Endometrial microvascular endothelial cells (primary cell): ENCODE measurements around the gene UBE2I. TPM values are rescaled to one million over a fixed set of nuclear protein-coding genes. Genes with fewer than 3 reads are reported as not detected.

Experiments used
- in situ Hi-C: cut with HindIII; loops from 2 replicates; pipeline ENCODE4 v1.10.0; 2017; ENCODE audit warnings: low sequenced_read_pairs, low pct_unique_long_range_greater_than_20kb; ENCODE audit errors: inconsistent ontology term
- total RNA-seq: library from RNA; depleted of rRNA; stranded (reverse); fragments of >200 nt; gene quantifications from one replicate; pipeline ENCODE4 v1.2.3, GENCODE V29; 2015; ENCODE audit errors: inconsistent ontology term

The UBE2I gene
- total RNA-seq, 1 donor from 2014 or later = 62.4 TPM

- in situ Hi-C loops = no loop called here
Observed at GRCh38 chr16:1275791-1276579, 33.5 kb upstream of the UBE2I start.

- in situ Hi-C loops = no loop called here
Observed at GRCh38 chr16:1276580-1276878, 32.9 kb upstream of the UBE2I start.

GRCh38 chr16:1277151-1277598, 32.3 kb upstream of the UBE2I start:
- in situ Hi-C loops = no loop called here

- in situ Hi-C loops = no loop called here
Observed at GRCh38 chr16:1277617-1278282, 31.7 kb upstream of the UBE2I start.

GRCh38 chr16:1278477-1278876, 31.0 kb upstream of the UBE2I start:
- in situ Hi-C loops = no loop called here

- in situ Hi-C loops = no loop called here
Observed at GRCh38 chr16:1279081-1279944, 30.1 kb upstream of the UBE2I start.

- in situ Hi-C loops = no loop called here
Observed at GRCh38 chr16:1279945-1280589, 29.4 kb upstream of the UBE2I start.

GRCh38 chr16:1280783-1281182, 28.7 kb upstream of the UBE2I start:
- in situ Hi-C loops = no loop called here

GRCh38 chr16:1281517-1281916, 27.9 kb upstream of the UBE2I start:
- in situ Hi-C loops = no loop called here

GRCh38 chr16:1282324-1282973, 27.0 kb upstream of the UBE2I start:
- in situ Hi-C loops = no loop called here

GRCh38 chr16:1283296-1283695, 26.1 kb upstream of the UBE2I start:
- in situ Hi-C loops = no loop called here

- in situ Hi-C loops = no loop called here
Observed at GRCh38 chr16:1283996-1284616, 25.3 kb upstream of the UBE2I start.

- in situ Hi-C loops = no loop called here
Observed at GRCh38 chr16:1285669-1286512, 23.5 kb upstream of the UBE2I start.

GRCh38 chr16:1286513-1287094, 22.8 kb upstream of the UBE2I start:
- in situ Hi-C loops = no loop called here

- in situ Hi-C loops = no loop called here
Observed at GRCh38 chr16:1287982-1288670, 21.3 kb upstream of the UBE2I start.

- in situ Hi-C loops = no loop called here
Observed at GRCh38 chr16:1288813-1289476, 20.5 kb upstream of the UBE2I start.
